WTC11 (cell line): Measurements from ENCODE around the gene ATXN7L3B.

Source experiments
- ATF1 ChIP-seq: sonication (generic); formaldehyde crosslinking; IDR thresholded peaks from 2 replicates; pipeline ENCODE4 v1.8.1; 2023; ENCODE audit warnings: mild to moderate bottlenecking, moderate library complexity, missing genetic modification reagents
- CTCF ChIP-seq: fragments of 200-600 bp; IDR thresholded peaks from 2 replicates; pipeline ENCODE4 v1.8.0; 2022; ENCODE audit warnings: antibody characterized with exemption
- SMAD4 ChIP-seq: sonication (generic); formaldehyde crosslinking; IDR thresholded peaks from 2 replicates; pipeline ENCODE4 v1.8.0; 2022; ENCODE audit warnings: mild to moderate bottlenecking, missing genetic modification reagents

GRCh38 chr12:74514098-74514872, 23.4 kb upstream of the ATXN7L3B start:
- no peak for TF ChIP-seq CTCF
- no peak for TF ChIP-seq ATF1 (CRISPR knock-in tag)
- TF ChIP-seq SMAD4: no peak
